BJ (cell line): ENCODE results near the gene GALR1. TPM values are rescaled to one million over a fixed set of nuclear protein-coding genes. Genes with fewer than 3 reads are reported as not detected.
"Not testable (repeated sequence)": the region's sequence is repeated elsewhere in the genome, so short reads cannot be mapped to it uniquely, and the experiment has no call there.

ENCODE experiments used
- CTCF ChIA-PET: fragments of 350-600 bp; formaldehyde crosslinking; extraction: SDS; loops from one replicate; lab custom pipeline; 2021; ENCODE audit warnings: antibody characterized with exemption, inconsistent platforms; lab: Yijun Ruan, JAX
- POLR2A ChIA-PET: fragments of 300-600 bp; sonication (Branson Sonifier 250); formaldehyde crosslinking; extraction: SDS; loops from one replicate; lab custom pipeline; 2021; ENCODE audit warnings: antibody characterized with exemption; lab: Charles Lee
- DNase-seq: peaks from one replicate; pipeline ENCODE4 v3.0.0-alpha.2; 2011; ENCODE audit warnings: low read depth
- H3K27me3 ChIP-seq: 2 replicates; pipeline ENCODE4 v1.6.0; 2011; ENCODE audit warnings: low read length; ENCODE audit not compliant: control insufficient read depth, insufficient read depth
- H3K36me3 ChIP-seq: 2 replicates; pipeline ENCODE4 v1.5.1; 2011; ENCODE audit warnings: low read length; ENCODE audit not compliant: control insufficient read depth, insufficient read depth
- H3K4me3 ChIP-seq: 2 replicates; pipeline ENCODE4 v1.5.1; 2011; ENCODE audit warnings: low read depth, mild to moderate bottlenecking, control low read depth, low read length
- CTCF ChIP-seq: IDR thresholded peaks from 2 replicates; pipeline ENCODE4 v1.5.1; 2011; ENCODE audit warnings: low read depth, mild to moderate bottlenecking, control low read depth, inconsistent platforms, low read length, moderate library complexity; ENCODE audit not compliant: insufficient read depth
- polyA plus RNA-seq: library from polyadenylated mRNA; depleted of rRNA; stranded (reverse); fragments of >200 nt; gene quantifications from 2 replicates; pipeline ENCODE4 v1.2.3, GENCODE V29; 2011

Gene GALR1
- polyA plus RNA-seq, 1 experiment: not detected

GRCh38 chr18:77223653-77224052, 26.0 kb upstream of the GALR1 start:
- TF ChIP-seq CTCF: no peak
- no peaks in the 10 kb centered on the region for H3K27me3 ChIP-seq
- H3K36me3 ChIP-seq: no peaks in the 10 kb centered on the region
- no peak for DNase-seq
- POLR2A ChIA-PET: interaction anchor here (0.9 kb wide), 1 partner anchor 116 kb away, joined by 18 read pairs; no protein-coding TSS in a partner anchor
- CTCF ChIA-PET: interaction anchor here (0.8 to 1.4 kb wide), 2 partner anchors 11 to 14 kb away, joined by 3 to 4 read pairs; no protein-coding TSS in a partner anchor
- H3K4me3 ChIP-seq: no peak overlapping the region

GRCh38 chr18:77230645-77231044, 19.0 kb upstream of the GALR1 start:
- DNase-seq: no peak
- TF ChIP-seq CTCF: no peak
- Histone ChIP-seq H3K4me3 (no peak overlapping the region), H3K27me3 (no peaks in the 10 kb centered on the region), H3K36me3 (no peaks in the 10 kb centered on the region)
- ChIA-PET CTCF (interaction anchor here (0.8 kb wide), 1 partner anchor 20 kb away, joined by 3 read pairs; no protein-coding TSS in a partner anchor), POLR2A (no interaction called here)

- Histone ChIP-seq H3K4me3 (no peak overlapping the region), H3K36me3 (no peaks in the 10 kb centered on the region), H3K27me3 (no peaks in the 10 kb centered on the region)
- DNase-seq: no peak
- ChIA-PET CTCF (no interaction called here), POLR2A (no interaction called here)
- TF ChIP-seq CTCF: no peak
Observed at GRCh38 chr18:77234504-77235365, 14.9 kb upstream of the GALR1 start.

- H3K36me3 ChIP-seq, POLR2A ChIA-PET, H3K27me3 ChIP-seq, DNase-seq, H3K4me3 ChIP-seq, CTCF ChIA-PET: not testable (repeated sequence)
Observed at GRCh38 chr18:77239285-77239684, 10.4 kb upstream of the GALR1 start.

GRCh38 chr18:77248873-77249568, 627 bp upstream of the GALR1 start:
- no peak for TF ChIP-seq CTCF
- no peaks in the 10 kb centered on the region for H3K36me3 ChIP-seq
- H3K27me3 ChIP-seq: peaks cover 16% of the 10 kb centered on the region
- ChIA-PET POLR2A (no interaction called here), CTCF (no interaction called here)
- H3K4me3 ChIP-seq: no peak overlapping the region
- DNase-seq: no peak
